Measurements from ENCODE around the gene CNGA1.

Gene CNGA1

GRCh38 chr4:48016141-48017107 is at the start of gene CNGA1, which contains the start of gene NIPAL1:
Gene CNGA1, minus strand, starts transcription at chr4:48016681. Its CDS starts 63,992 bp downstream, at chr4:47952689.
Gene NIPAL1, plus strand, starts transcription at chr4:48016772. Its CDS starts 68 bp downstream, at chr4:48016840.
- DNase-seq = peak; percentile 95

- no peak for DNase-seq
Observed at GRCh38 chr4:48065587-48066052, 49.1 kb upstream of the CNGA1 start.

GRCh38 chr4:48064349-48064748 is 47.9 kb upstream of the CNGA1 start:
- DNase-seq = no peak

GRCh38 chr4:48058617-48059530 is 42.4 kb upstream of the CNGA1 start:
- no peak for DNase-seq

- DNase-seq = no peak
Observed at GRCh38 chr4:48051078-48051477, 34.6 kb upstream of the CNGA1 start.

GRCh38 chr4:48049483-48049882 is 33.0 kb upstream of the CNGA1 start:
- no peak for DNase-seq

GRCh38 chr4:48047896-48048295 is 31.4 kb upstream of the CNGA1 start:
- DNase-seq = no peak

GRCh38 chr4:48047421-48047844 is 31.0 kb upstream of the CNGA1 start:
- no peak for DNase-seq

- DNase-seq = no peak
Observed at GRCh38 chr4:48046059-48046458, 29.6 kb upstream of the CNGA1 start.

GRCh38 chr4:48044298-48044697 is 27.8 kb upstream of the CNGA1 start:
- no peak for DNase-seq

GRCh38 chr4:48043504-48043903 is 27.0 kb upstream of the CNGA1 start:
- no peak for DNase-seq

- no peak for DNase-seq
Observed at GRCh38 chr4:48042979-48043461, 26.5 kb upstream of the CNGA1 start.

GRCh38 chr4:48041535-48042137 is 25.2 kb upstream of the CNGA1 start:
- no peak for DNase-seq

GRCh38 chr4:48039561-48039960 is 23.1 kb upstream of the CNGA1 start:
- no peak for DNase-seq

GRCh38 chr4:48038666-48039065 is 22.2 kb upstream of the CNGA1 start:
- DNase-seq = no peak

GRCh38 chr4:48037117-48037462 is 20.6 kb upstream of the CNGA1 start:
- no peak for DNase-seq

GRCh38 chr4:48035952-48036351 is 19.5 kb upstream of the CNGA1 start:
- DNase-seq = no peak

GRCh38 chr4:48033825-48034413 is 17.4 kb upstream of the CNGA1 start:
- peak; percentile 13 for DNase-seq

GRCh38 chr4:48033412-48033811 is 16.9 kb upstream of the CNGA1 start:
- no peak for DNase-seq

GRCh38 chr4:48032721-48033120 is 16.2 kb upstream of the CNGA1 start:
- DNase-seq = no peak

GRCh38 chr4:48031802-48032525 is 15.5 kb upstream of the CNGA1 start:
- no peak for DNase-seq

- no peak for DNase-seq
Observed at GRCh38 chr4:48030470-48030869, 14.0 kb upstream of the CNGA1 start.
